ENCODE measurements around the gene TTC33. TPM values are rescaled to one million over a fixed set of nuclear protein-coding genes. Genes with fewer than 3 reads are reported as not detected.
A peak's percentile ranks its signal among the peaks of the same experiment; 100 is the strongest.

The TTC33 gene
- polyA plus RNA-seq, 4 donors, result 22.0 to 38.8 (median 34.5) TPM

DNA sequence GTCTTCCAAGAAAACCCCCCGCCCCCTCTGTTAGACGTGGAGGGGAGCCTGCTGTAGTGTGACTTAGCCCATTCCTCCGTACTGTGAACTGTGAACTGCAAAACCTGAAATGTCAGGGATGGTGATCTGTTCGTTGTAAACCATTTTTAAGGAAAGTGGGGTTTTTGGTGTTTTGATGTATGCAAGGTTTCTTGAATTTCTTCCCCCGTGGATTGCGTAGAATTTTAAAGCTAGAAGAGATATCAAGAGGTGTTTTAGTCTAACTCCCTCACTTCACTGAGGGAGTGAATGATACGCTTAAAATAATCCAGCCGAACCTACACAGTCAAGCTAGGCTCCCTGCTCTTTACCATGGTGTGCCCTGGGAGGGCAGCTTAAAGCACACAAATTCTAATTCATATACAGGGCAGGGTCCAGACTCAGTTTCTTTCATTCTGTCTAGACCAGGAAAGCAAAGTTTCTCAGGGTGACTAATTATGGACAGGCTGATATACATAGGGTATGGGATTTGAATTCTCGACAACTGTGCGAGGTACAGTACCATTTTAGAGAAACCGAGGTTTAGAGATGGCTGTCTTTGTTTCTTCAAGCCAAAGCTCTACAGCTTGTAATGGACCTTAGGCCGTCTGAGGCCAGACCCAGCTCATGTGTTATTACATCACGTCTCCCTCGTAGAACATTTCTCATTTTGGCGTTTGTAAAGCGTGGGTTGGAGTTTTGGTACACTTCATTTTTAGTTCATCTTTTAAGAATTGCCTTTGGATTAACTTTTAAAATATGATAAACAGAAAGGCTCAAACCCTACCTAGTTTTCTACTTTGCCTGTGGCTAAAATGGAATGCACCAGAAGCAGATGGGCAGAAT lies 73.4 kb downstream of the TTC33 start:
- DNase-seq (ENCODE audit: low read depth in 4 of 4, low spot score in 3 of 4), result no peak

DNA sequence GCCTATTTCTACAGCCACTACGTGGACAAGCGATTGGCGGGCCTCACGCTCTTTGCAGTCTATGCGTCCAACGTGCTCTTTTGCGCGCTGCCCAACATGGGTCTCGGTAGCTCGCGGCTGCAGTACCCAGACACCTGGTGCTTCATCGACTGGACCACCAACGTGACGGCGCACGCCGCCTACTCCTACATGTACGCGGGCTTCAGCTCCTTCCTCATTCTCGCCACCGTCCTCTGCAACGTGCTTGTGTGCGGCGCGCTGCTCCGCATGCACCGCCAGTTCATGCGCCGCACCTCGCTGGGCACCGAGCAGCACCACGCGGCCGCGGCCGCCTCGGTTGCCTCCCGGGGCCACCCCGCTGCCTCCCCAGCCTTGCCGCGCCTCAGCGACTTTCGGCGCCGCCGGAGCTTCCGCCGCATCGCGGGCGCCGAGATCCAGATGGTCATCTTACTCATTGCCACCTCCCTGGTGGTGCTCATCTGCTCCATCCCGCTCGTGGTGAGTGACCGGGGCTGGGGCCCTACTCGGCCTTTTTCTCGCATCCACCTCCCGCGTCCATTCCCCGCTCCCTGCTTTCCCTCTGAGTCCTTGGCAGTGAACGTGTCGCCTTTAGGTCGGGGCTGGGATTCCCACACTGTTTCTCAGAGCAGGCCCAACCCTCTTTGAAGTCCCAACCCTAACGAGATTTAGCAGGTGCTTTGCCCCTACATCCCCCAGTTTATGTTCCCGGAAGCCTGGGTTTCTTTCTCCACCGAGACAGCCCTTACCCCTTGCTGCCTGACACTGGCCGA lies 74.2 kb downstream of the TTC33 start:
- DNase-seq (ENCODE audit: low read depth in 4 of 4, low spot score in 3 of 4), result no peak

DNA sequence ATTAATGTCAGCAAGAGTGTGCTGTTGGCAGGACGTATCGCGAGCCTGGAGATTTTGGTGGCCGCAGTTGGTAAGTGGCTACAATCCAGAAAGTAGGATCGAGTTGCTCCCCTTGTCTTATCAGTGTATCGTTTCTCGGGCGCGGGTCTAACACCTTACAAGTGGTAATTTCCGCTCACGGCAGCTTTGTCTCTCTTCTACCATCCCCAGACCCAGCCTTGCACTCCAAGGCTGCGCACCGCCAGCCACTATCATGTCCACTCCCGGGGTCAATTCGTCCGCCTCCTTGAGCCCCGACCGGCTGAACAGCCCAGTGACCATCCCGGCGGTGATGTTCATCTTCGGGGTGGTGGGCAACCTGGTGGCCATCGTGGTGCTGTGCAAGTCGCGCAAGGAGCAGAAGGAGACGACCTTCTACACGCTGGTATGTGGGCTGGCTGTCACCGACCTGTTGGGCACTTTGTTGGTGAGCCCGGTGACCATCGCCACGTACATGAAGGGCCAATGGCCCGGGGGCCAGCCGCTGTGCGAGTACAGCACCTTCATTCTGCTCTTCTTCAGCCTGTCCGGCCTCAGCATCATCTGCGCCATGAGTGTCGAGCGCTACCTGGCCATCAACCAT lies 74.9 kb downstream of the TTC33 start:
- DNase-seq (ENCODE audit: low read depth in 4 of 4, low spot score in 3 of 4), result no peak

DNA sequence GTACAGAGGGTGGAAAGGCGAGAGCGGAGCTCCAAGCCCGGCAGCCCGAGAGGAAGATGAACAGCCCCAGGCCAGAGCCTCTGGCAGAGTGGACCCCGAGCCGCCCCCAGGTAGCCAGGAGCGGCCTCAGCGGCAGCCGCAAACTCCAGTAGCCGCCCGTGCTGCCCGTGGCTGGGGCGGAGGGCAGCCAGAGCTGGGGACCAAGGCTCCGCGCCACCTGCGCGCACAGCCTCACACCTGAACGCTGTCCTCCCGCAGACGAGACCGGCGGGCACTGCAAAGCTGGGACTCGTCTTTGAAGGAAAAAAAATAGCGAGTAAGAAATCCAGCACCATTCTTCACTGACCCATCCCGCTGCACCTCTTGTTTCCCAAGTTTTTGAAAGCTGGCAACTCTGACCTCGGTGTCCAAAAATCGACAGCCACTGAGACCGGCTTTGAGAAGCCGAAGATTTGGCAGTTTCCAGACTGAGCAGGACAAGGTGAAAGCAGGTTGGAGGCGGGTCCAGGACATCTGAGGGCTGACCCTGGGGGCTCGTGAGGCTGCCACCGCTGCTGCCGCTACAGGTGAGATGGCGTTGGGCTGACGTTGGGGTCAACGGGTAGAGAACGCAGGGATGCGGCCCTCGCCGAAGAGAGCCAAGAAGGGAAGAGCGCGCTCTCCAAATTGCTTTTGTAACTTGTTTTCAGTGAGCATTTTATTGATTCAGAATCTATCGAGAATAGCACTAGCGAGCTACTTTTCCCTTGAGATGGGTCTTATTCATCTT lies 75.7 kb downstream of the TTC33 start, which contains the start of gene PTGER4:
Gene PTGER4 (plus strand): TSS at position 3 of the 769 bp plus-strand sequence. CDS start 1,079 bp downstream, outside the sequence.
- no peak for DNase-seq (ENCODE audit: low read depth in 4 of 4, low spot score in 3 of 4)

DNA sequence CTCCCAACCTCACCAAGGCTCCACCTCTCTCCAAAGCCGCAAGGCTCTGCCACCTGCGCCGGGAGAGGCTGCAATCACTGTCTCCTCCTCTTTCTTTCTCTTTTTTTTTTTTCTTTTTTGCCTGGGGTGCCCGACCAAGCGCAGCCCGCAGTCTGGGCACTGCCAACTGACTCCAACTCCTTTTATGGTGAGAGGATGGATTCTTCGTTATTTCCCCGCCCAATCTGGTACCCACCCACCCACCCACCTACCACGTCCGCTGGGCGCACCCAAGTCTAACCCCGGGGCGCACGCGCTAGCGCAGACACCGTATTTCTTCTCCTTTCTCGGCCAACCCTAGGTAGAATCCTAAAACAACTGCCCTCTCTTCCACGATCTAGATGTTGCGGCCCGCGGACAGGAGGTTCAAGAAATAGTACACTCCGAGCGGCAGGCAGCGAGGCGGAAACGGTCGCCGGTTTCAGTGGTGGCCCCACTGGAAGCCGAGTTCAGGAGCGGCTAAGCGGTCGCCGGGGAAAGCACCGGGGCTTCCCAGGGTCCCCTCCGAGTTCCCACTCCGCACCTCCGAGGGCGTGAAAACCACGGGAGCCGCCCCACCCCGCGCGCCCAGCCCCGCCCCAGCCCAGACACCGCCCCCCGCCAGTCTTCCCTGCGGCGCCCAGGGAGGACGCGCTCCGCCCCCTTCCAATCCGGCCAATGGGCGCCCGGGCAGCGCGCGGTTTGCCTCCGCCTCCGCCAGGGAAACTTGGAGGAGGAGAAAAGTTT lies 76.4 kb downstream of the TTC33 start:
- peak in 3 of 4 donors; percentile 82 to 84 (median 83) for DNase-seq (ENCODE audit: low read depth in 4 of 4, low spot score in 3 of 4)

DNA sequence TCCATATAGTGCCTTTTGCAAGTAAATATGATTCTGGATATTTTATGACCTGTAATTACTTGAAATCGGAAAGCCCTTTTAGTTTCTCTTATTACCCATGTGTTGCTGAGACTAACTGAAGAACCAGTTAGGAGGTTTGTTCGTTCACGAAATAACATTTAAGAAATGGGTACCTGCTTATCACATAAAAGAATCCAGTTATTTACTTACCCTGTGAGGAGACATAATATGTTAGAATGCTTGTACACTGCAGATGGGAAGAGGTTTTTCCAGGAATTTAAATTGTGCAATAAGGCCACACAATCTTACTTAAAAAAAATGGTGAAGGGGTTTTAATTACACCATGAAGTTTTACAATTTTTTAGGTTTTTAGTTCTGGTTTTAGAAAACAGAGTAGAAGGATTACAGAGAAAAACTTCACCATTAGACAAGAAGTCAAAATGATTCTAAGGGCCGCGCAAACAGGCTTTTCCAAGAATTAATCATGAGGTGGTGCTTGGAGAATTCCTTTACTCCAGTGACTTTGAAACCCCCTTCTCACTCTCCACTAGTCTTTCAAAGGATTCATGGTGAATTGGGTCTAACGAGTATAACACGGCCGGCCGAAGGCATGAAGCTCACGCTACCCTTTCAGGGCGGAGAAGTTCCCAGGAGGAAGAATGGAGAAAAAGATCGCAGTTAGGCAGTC lies 77.2 kb downstream of the TTC33 start:
- DNase-seq (ENCODE audit: low read depth in 4 of 4, low spot score in 3 of 4), result no peak

DNA sequence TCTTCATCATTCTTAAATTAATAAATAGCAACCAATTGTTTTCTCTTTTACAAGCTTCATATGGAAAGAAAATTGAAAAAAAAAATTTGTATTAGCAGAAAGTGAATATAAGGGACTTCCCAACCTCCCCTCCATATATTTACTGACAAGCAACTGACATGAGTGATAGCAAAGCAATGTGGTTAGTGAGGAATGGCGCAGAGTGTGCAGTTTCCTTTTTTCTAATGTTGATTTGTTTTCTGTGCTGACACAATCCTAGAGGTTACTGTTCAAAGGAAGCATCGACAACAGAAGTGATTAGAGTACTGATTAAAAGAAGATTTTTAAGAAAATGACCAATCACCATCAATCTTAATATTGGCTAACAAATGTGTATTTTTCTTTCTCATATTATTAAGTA lies 77.7 kb downstream of the TTC33 start:
- DNase-seq (ENCODE audit: low read depth in 4 of 4, low spot score in 3 of 4), result no peak

DNA sequence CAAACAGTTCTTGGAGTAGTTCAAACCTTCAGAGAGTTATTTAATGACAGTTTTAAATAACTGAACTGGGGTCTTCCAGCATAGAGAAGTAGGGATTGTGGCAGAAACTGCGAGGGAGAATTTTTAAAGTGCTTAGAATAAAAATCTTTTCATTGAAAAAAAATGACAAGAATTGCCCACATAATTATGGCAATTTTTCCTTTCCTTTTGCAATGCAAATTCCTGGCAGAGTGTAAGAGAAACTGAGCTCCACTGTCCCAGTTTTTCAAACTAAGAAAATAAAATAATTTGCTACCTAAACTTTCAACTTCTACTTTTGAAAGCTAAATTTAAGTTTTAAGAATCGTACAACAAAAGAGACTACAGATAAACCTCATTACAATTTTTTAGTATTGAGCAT lies 78.3 kb downstream of the TTC33 start:
- no peak for DNase-seq (ENCODE audit: low read depth in 4 of 4, low spot score in 3 of 4)

DNA sequence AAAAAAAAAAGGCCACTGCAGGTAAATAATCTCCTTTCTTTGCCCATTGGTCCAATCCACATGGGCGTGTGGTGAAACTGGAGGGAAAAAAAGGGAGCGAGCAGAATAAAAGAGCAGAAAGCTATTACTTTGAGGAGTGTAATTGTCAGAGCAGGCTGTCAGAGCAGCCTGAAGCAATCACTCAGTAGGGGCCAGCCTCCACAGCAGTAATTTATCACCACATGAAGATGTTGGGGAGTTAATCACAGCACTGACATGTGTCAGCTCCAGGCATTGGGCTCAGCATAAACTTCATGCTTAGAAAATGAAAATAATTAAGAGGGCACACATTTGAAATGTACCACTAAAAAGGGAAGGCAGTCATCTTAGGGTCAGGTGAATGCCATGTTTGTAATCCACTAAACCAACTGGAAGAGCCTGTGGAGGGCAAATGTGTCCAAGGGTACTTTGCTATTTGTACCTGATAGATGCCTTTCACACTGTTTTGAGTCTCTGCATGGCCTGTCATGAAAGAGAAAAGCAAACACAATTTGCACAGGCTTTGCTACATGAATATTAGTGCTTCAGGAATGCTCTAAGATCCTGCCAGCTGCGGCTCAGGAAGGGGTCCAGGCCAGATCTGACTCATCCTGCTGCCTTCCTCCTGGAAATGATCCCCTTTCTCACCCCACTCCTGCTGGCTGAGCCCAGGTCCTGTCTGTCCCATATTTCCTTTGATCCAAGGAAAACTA lies 79.0 kb downstream of the TTC33 start:
- DNase-seq (ENCODE audit: low read depth in 4 of 4, low spot score in 3 of 4), result no peak

DNA sequence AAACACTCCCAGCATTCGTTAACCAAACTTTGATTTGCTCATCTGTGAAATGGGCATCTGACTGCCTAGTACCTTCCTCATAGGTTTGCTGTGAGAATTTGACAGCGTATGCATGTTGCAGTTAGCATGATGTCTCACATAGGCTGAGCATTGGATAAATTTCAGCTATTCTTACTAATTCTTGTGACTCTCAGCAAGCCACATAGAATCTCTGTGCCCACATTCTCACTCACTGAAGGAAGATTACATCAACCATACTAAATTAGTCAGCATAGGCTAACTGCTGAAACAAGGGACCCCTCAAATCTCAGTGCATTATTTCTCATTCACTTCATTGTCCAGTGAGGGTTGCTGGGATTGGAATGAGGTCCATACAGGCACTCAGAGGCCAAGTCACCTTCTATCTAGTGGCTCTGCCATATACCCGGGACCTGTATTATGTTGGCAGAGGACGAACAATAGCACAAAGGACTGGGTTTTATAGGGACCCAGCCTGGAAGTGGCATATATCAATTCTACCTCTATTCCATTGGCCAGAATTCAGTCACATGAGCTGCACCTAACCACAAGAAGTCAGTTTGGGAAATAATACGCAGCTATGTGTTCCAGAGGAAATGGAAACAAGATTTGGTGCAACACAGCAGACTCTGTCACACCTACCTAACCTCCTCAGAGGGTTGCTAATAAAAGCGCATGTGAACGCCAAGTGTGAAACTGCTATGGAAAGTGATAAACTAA lies 80.2 kb downstream of the TTC33 start:
- no peak for DNase-seq (ENCODE audit: low read depth in 4 of 4, low spot score in 3 of 4)

DNA sequence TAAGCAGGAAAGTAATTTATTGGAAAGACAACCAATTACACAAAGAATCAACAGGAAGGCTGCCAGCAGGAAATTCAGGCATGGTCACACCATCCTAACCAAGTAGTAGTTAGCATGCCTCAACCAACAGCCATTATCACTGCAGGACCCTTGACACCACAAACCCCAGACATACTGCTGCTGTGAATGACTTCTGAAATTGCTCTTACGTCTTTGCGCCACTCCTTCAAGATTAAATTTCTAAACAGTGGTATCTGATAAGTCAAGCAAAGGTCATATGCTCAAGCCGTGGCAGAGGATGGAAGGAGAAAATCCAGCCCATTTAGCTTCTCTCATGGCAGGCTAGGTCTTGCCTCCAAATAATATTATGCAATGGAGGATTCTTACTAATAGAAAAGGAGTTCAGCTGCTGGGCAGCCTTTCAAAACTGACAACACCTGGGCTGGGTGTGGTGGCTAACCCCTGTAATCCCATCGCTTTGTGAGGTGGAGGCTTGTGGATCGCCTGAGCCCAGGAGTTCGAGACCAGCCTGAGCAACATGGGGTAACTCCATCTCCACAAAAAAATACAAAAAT lies 81.0 kb downstream of the TTC33 start:
- DNase-seq (ENCODE audit: low read depth in 4 of 4, low spot score in 3 of 4), result no peak

DNA sequence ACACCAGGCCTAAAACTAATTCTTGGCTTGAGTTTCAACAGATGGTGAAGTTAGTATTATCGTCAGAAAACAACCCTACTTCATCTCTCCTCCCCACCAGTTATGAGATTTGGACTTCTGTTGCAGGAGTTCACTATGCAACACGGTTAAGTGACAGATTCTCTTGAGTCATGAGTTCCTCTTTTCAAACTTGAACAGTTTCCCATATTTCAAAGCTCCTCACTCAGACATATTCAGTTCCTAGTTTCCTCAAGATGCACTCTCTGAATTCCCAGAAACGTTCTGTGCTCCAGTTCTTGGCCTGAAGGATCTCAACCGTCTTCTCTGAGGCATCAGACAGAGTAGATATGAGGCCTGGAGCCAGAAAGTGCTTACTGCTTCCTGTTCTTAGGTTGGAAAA lies 83.3 kb downstream of the TTC33 start:
- no peak for DNase-seq (ENCODE audit: low read depth in 4 of 4, low spot score in 3 of 4)

DNA sequence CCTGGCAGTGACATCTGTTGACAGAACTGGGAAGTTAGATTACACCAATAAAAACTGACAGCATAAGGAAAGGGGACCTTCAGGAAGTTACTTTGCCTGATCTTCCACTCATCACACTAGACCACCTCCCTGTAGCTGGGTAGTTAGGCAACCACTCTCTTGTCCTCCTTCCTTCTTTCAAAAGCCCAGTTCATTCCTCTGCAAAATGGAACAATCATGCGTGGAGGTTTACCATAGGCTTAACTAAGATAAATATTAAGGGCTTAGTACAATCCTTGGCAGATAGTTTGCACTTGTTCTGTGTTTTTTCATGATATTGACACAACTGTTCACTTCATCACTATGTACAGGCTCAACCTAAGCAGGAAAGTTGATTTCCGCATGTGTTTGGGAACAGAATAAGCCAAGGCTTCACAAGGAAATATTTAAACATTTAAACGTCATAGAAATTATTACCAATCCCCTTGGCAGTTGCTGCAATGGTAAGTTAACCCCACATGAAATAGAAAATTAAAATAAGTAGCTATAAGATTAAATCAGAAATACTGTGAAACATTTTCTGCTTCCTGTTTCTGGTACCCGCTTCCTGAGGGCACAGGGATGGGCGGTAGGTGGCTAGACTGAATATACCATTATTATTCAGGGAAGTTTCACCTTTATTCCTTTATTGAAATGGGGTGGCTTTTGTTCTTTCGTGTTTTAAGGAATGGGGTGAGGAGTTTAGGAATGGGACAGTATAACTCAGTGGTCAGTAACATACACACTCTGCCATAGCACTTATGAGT lies 86.0 kb downstream of the TTC33 start:
- no peak for DNase-seq (ENCODE audit: low read depth in 4 of 4, low spot score in 3 of 4)

DNA sequence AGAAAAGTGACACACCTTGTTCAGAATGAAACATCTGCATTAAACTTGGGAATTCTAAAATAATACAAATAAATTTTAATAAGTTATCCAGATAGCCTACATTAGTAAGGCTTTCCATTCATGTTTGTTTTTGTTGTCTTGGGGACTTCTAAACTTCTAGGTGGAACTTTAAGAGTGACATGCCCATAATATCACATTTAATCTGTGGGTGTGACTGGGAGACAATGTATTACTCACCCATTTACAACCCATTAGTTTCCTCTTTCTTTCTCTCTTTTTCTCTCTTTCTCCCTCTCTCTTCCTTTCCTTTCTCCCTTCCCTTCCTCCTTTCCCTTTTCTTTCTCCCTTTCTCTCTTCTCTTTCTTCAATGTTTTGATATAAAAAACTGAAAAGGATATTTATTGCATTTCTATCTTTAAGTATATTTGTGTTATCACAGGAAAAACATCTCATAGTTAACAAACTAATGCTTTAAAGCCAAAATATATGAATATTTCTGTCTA lies 88.5 kb downstream of the TTC33 start:
- no peak for DNase-seq (ENCODE audit: low read depth in 4 of 4, low spot score in 3 of 4)

DNA sequence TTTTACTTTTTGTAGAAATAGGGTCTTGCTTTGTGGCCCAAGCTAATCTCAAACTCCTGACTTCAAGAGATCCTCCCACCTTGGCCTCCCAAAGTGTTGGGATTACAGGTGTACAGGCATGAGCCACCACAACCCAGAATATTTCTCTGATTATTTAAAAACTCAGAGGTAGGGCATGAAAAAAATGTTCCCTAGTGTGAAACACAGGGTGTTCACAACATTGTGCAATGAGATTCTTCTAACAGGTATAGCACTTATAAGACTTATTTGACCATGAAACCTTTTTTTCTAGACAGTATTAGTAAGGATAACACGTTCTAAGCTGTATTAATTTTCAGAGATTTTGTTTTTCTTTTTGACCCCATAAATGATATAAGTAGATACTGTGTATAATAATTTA lies 89.1 kb downstream of the TTC33 start:
- no peak for DNase-seq (ENCODE audit: low read depth in 4 of 4, low spot score in 3 of 4)

DNA sequence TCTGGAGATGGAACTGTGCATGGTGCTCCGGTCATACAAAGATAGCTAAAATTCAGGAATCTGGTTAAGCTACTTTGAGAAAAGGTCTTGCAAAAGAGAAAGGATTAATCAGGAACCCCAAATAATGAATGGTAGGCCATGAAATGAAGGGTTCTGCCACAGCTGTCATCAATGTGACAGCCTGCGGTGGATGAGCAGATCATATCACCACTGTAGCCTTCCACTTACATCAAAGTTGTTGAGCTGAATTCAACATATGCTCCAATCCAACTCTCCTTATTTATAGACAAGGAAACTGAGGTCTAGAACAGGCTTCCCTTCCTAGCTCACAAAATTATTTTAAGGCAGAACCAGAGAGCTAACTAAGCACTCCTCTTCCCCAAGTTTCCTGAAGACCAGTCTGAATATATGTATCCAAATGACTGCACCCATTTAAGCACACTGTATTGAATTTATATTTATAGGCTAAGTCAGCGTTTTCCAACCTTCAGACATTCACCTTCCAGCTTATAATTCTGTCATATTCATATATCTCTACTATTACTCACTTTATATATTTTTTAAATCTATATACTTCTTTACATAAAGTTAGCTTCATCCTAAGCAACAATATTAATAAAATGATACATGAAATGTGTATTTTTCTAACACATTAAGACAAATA lies 90.0 kb downstream of the TTC33 start:
- DNase-seq (ENCODE audit: low read depth in 4 of 4, low spot score in 3 of 4), result no peak
